HEK293 (cell line): ENCODE measurements around the gene NOS1AP.
A peak's percentile ranks its signal among the peaks of the same experiment; 100 is the strongest.

Source experiments
- CTCF ChIA-PET: fragments of 350-600 bp; formaldehyde crosslinking; extraction: SDS; loops from one replicate; lab custom pipeline; 2021; ENCODE audit warnings: antibody characterized with exemption; lab: Yijun Ruan, JAX
- POLR2A ChIA-PET: fragments of 300-600 bp; formaldehyde crosslinking; extraction: SDS; loops from one replicate; lab custom pipeline; 2020; ENCODE audit warnings: antibody characterized with exemption, inconsistent platforms; lab: Yijun Ruan, JAX
- H3K27ac ChIP-seq: fragments of 200-500 bp; sonication (Bioruptor generic); 2 replicates; pipeline ENCODE4 v1.5.1; 2014; ENCODE audit warnings: low read depth, low read length, control low read depth, inconsistent platforms; ENCODE audit errors: extremely low read depth
- H3K36me3 ChIP-seq, 2 experiments: fragments of 200-500 bp in 1 of 2; sonication (Bioruptor generic) in 1 of 2; 1 replicate in 1 of 2; 2 replicates in 1 of 2; pipeline ENCODE4 v1.5.1; 2014 to 2017; ENCODE audit warnings: inconsistent platforms in 2 of 2, low read length in 2 of 2; ENCODE audit not compliant: control insufficient read depth in 2 of 2, insufficient read depth in 1 of 2
- H3K4me1 ChIP-seq: fragments of 200-500 bp; sonication (Bioruptor generic); 2 replicates; pipeline ENCODE4 v1.5.1; 2014; ENCODE audit warnings: mild to moderate bottlenecking, low read length, inconsistent platforms; ENCODE audit not compliant: control insufficient read depth, insufficient read depth
- H3K4me3 ChIP-seq: 2 replicates; pipeline ENCODE4 v1.5.1; 2011; ENCODE audit warnings: low read depth, mild to moderate bottlenecking, control low read depth, low read length, moderate library complexity
- H3K9me3 ChIP-seq: fragments of 200-500 bp; sonication (Bioruptor generic); 2 replicates; pipeline ENCODE4 v1.5.1; 2014; ENCODE audit warnings: low read depth, low read length, inconsistent platforms; ENCODE audit not compliant: control insufficient read depth, insufficient read depth
- FEZF1 ChIP-seq: fragments of 450-650 bp; formaldehyde crosslinking; IDR thresholded peaks from 2 replicates; pipeline ENCODE4 v1.5.1; 2016; ENCODE audit warnings: missing biosample characterization, missing genetic modification characterization
- GLIS1 ChIP-seq: fragments of 450-650 bp; formaldehyde crosslinking; IDR thresholded peaks from 2 replicates; pipeline ENCODE4 v1.5.1; 2016; ENCODE audit warnings: missing biosample characterization, missing genetic modification characterization
- HIC1 ChIP-seq: fragments of 450-650 bp; formaldehyde crosslinking; IDR thresholded peaks from 2 replicates; pipeline ENCODE4 v1.5.1; 2016; ENCODE audit warnings: missing biosample characterization, missing genetic modification characterization
- PATZ1 ChIP-seq: fragments of 450-650 bp; formaldehyde crosslinking; IDR thresholded peaks from 2 replicates; pipeline ENCODE4 v1.5.1; 2016; ENCODE audit warnings: missing biosample characterization, missing genetic modification characterization
- SCRT2 ChIP-seq: fragments of 450-650 bp; formaldehyde crosslinking; IDR thresholded peaks from 2 replicates; pipeline ENCODE4 v1.5.1; 2016; ENCODE audit warnings: missing biosample characterization, missing genetic modification characterization
- TCF7L2 ChIP-seq: IDR thresholded peaks from 2 replicates; pipeline ENCODE4 v1.6.1; 2011; ENCODE audit warnings: low read depth, mild to moderate bottlenecking, inconsistent platforms, low read length, moderate library complexity, borderline replicate concordance
- ZBTB17 ChIP-seq: fragments of 450-650 bp; formaldehyde crosslinking; IDR thresholded peaks from 2 replicates; pipeline ENCODE4 v1.5.1; 2016; ENCODE audit warnings: missing biosample characterization, missing genetic modification characterization
- ZFHX2 ChIP-seq: fragments of 450-650 bp; formaldehyde crosslinking; conservative IDR thresholded peaks from 2 replicates; pipeline ENCODE4 v1.5.1; 2016; ENCODE audit warnings: missing biosample characterization, missing genetic modification characterization
- ZNF175 ChIP-seq: fragments of 450-650 bp; formaldehyde crosslinking; IDR thresholded peaks from 2 replicates; pipeline ENCODE4 v1.5.1; 2016; ENCODE audit warnings: missing biosample characterization, missing genetic modification characterization
- ZNF2 ChIP-seq: fragments of 450-650 bp; formaldehyde crosslinking; IDR thresholded peaks from 2 replicates; pipeline ENCODE4 v1.5.1; 2016; ENCODE audit warnings: missing biosample characterization, missing genetic modification characterization
- ZNF214 ChIP-seq: fragments of 450-650 bp; formaldehyde crosslinking; IDR thresholded peaks from 2 replicates; pipeline ENCODE4 v1.5.1; 2017; ENCODE audit warnings: missing biosample characterization, mild to moderate bottlenecking, missing genetic modification characterization, borderline replicate concordance
- ZNF274 ChIP-seq, 2 experiments: fragments of 200-500 bp in 1 of 2; fragments of 450-650 bp in 1 of 2; sonication (Bioruptor generic) in 1 of 2; formaldehyde crosslinking in 1 of 2; IDR thresholded peaks; 2 replicates each; pipeline versions ENCODE4 v1.5.1 to v1.6.1; 2014 to 2016; ENCODE audit warnings: borderline replicate concordance in 1 of 2, inconsistent platforms in 1 of 2, low read length in 1 of 2, missing biosample characterization in 1 of 2, missing genetic modification characterization in 1 of 2
- ZNF335 ChIP-seq: fragments of 450-650 bp; formaldehyde crosslinking; conservative IDR thresholded peaks from 2 replicates; pipeline ENCODE4 v1.5.1; 2016; ENCODE audit warnings: missing biosample characterization, missing genetic modification characterization
- ZNF350 ChIP-seq: fragments of 450-650 bp; formaldehyde crosslinking; IDR thresholded peaks from 2 replicates; pipeline ENCODE4 v1.5.0; 2017; ENCODE audit warnings: missing biosample characterization, mild to moderate bottlenecking, missing genetic modification characterization
- ZNF354C ChIP-seq: fragments of 450-650 bp; formaldehyde crosslinking; IDR thresholded peaks from 2 replicates; pipeline ENCODE4 v1.5.1; 2016; ENCODE audit warnings: missing biosample characterization, missing genetic modification characterization, low read depth, borderline replicate concordance
- ZNF518A ChIP-seq: fragments of 450-650 bp; formaldehyde crosslinking; conservative IDR thresholded peaks from 2 replicates; pipeline ENCODE4 v1.5.1; 2016; ENCODE audit warnings: low read depth, missing biosample characterization, missing genetic modification characterization
- ZNF529 ChIP-seq: fragments of 450-650 bp; formaldehyde crosslinking; IDR thresholded peaks from 2 replicates; pipeline ENCODE4 v1.5.1; 2017; ENCODE audit warnings: missing genetic modification characterization, missing biosample characterization; ENCODE audit not compliant: insufficient replicate concordance
- ZNF558 ChIP-seq: fragments of 450-650 bp; formaldehyde crosslinking; IDR thresholded peaks from 2 replicates; pipeline ENCODE4 v1.5.1; 2016; ENCODE audit warnings: missing biosample characterization, missing genetic modification characterization
- ZNF585B ChIP-seq: fragments of 450-650 bp; formaldehyde crosslinking; IDR thresholded peaks from 2 replicates; pipeline ENCODE4 v1.5.1; 2016; ENCODE audit warnings: missing biosample characterization, missing genetic modification characterization
- ZNF610 ChIP-seq: fragments of 450-650 bp; formaldehyde crosslinking; IDR thresholded peaks from 2 replicates; pipeline ENCODE4 v1.5.1; 2016; ENCODE audit warnings: missing biosample characterization, missing genetic modification characterization, borderline replicate concordance
- ZNF664 ChIP-seq: fragments of 450-650 bp; formaldehyde crosslinking; IDR thresholded peaks from 2 replicates; pipeline ENCODE4 v1.5.1; 2016; ENCODE audit warnings: missing biosample characterization, missing genetic modification characterization
- ZNF707 ChIP-seq: fragments of 450-650 bp; formaldehyde crosslinking; IDR thresholded peaks from 2 replicates; pipeline ENCODE4 v1.5.1; 2016; ENCODE audit warnings: missing biosample characterization, missing genetic modification characterization
- ZNF776 ChIP-seq: fragments of 450-650 bp; formaldehyde crosslinking; IDR thresholded peaks from 2 replicates; pipeline ENCODE4 v1.5.0; 2017; ENCODE audit warnings: missing biosample characterization, missing genetic modification characterization, borderline replicate concordance
- ZSCAN18 ChIP-seq: fragments of 450-650 bp; formaldehyde crosslinking; IDR thresholded peaks from 2 replicates; pipeline ENCODE4 v1.5.1; 2016; ENCODE audit warnings: missing biosample characterization, missing genetic modification characterization

The NOS1AP gene

GRCh38 chr1:162022626-162023025 is 46.9 kb upstream of the NOS1AP start:
- TF ChIP-seq ZNF558 (tag by site-specific recombination), result no peak
- no peak for TF ChIP-seq SCRT2 (tag by site-specific recombination)
- TF ChIP-seq ZNF350, result no peak
- no peak for TF ChIP-seq ZNF175
- TF ChIP-seq ZNF518A (tag by site-specific recombination), result no peak
- no peak for TF ChIP-seq PATZ1 (tag by site-specific recombination)
- no peak for TF ChIP-seq ZNF214 (tag by site-specific recombination)
- no peak for TF ChIP-seq ZNF664
- TF ChIP-seq ZNF335 (tag by site-specific recombination), result no peak
- no peak for TF ChIP-seq GLIS1 (tag by site-specific recombination)
- TF ChIP-seq TCF7L2, result no peak
- no peak for TF ChIP-seq ZNF776 (tag by site-specific recombination)
- TF ChIP-seq ZNF585B (tag by site-specific recombination), result no peak
- no peak for TF ChIP-seq ZNF529 (tag by site-specific recombination)
- TF ChIP-seq ZBTB17 (tag by site-specific recombination), result no peak
- TF ChIP-seq FEZF1 (tag by site-specific recombination), result no peak
- TF ChIP-seq, all 188 proteins: peak for 0
- Histone ChIP-seq H3K27ac (no peak overlapping the region), H3K4me3 (no peak overlapping the region), H3K4me1 (peaks cover 12% of the 10 kb centered on the region), H3K9me3 (no peaks in the 10 kb centered on the region), H3K36me3 (no peaks in the 10 kb centered on the region)
- POLR2A ChIA-PET, result no interaction called here
- CTCF ChIA-PET, result interaction anchor here (4.2 kb wide), 1 partner anchor 230 kb away, joined by 24 read pairs; no protein-coding TSS in a partner anchor

GRCh38 chr1:162023181-162023546 is 46.3 kb upstream of the NOS1AP start:
- POLR2A ChIA-PET, result interaction anchor here (0.9 to 1.3 kb wide), 3 partner anchors 9 to 231 kb away, joined by 3 to 12 read pairs (median 3); no protein-coding TSS in a partner anchor
- Histone ChIP-seq H3K27ac (no peak overlapping the region; the same call in 1 of the 2 replicates), H3K36me3 (no peaks in the 10 kb centered on the region), H3K9me3 (no peaks in the 10 kb centered on the region), H3K4me3 (peak overlapping the region; percentile 43), H3K4me1 (peaks cover 12% of the 10 kb centered on the region)
- CTCF ChIA-PET, result interaction anchor here (1.0 to 4.2 kb wide), 6 partner anchors 13 to 231 kb away, joined by 3 to 30 read pairs (median 6); no protein-coding TSS in a partner anchor
- TF ChIP-seq ZNF610 (tag by site-specific recombination), result no peak
- TF ChIP-seq ZNF274 (IDR thresholded peaks at IDR 0.05; ENCODE audit: low read length), result no peak
- no peak for TF ChIP-seq ZNF274 (tag by site-specific recombination; IDR thresholded peaks at IDR 0.05; ENCODE audit: borderline replicate concordance)
- TF ChIP-seq ZNF2, result no peak
- TF ChIP-seq ZNF664, result no peak
- TF ChIP-seq ZSCAN18 (tag by site-specific recombination), result no peak
- no peak for TF ChIP-seq HIC1 (tag by site-specific recombination)
- TF ChIP-seq ZNF707, result no peak
- TF ChIP-seq ZFHX2 (tag by site-specific recombination), result no peak
- TF ChIP-seq ZNF354C (tag by site-specific recombination), result no peak
